HG03108 (cell line): ENCODE data around the gene ARHGAP44.
A peak's percentile ranks its signal among the peaks of the same experiment; 100 is the strongest.

ENCODE experiments used
- ATAC-seq: cut with Tn5 transposase; IDR thresholded peaks from one replicate; pipeline ENCODE4 v1.9.1; 2021; ENCODE audit warnings: moderate library complexity; ENCODE audit not compliant: unreplicated experiment

ARHGAP44 gene

DNA sequence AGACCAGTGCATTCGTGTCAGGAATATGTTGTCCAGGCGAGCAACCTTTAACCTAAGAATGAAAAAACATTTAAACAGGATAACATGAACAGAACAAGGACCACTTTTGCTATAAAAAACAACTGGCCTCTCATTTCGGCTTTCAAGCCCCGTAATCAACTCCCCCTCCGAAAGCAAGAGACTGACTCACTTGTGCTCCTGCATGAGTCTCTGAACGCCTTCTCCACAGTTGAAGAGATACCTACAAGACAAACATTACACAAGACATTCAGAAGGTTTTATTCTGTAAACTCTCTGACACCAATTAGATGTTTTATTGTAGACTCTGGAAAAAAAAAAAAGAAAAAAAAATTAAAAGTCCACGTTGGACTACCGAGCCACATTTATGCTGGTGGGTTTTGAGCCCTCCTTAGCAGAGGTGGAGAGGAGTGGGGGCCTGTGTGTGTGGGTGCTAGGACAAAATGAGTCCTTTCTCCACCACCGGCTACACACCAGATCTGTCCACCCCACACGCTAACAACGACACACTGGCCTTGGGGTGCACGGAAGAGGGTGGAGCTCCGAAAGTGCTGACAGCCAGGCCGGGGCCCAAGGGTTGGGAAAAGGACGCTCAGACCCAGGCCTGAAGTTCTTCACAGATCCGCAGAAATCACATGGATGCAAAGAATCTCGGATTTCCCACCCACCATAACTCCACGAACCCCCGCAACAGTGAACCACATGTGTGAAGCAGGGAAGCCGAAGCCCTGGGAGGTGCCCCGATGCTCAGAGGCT, 227.8 kb downstream of the ARHGAP44 start:
- ATAC-seq = no peak

DNA sequence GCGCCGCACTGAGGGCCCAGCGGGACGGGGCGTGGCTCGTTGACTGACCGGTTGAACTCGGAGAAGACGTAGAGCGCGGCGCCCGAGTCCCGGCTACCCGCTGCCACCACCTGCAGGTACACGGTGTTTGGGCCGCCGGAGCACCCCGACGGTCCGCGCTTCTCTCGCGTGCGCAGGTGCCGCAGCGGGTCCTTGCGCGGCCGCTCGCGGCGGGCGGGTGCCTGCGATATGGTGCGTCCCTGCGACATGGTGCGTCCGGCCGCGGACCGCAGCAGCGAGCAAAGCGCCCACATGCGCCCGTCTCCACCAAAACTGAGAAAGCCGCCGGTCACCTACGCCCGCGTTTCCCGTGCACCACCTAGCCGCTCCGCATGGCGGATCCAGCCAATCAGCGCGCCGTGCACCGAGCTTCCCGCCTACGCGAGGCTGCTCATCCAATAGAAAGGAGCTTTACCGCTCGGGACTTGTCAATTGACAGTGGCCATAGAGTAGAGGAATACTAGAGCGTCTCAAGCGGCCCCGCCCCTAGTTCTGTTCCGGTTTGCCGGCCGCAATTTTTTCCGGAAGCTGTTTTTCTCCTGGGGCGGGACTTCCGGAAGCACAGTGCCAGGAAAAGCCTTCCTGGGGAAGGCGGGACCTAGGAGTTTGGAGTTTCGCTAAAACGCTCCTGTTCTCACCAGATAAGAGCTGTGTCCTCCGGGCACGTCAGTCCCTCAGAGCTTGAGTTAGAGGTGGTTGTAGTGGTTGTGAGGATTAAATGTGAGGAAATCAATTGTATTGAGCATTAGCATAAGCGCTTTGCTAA, 228.6 kb downstream of the ARHGAP44 start, which contains the start of gene ELAC2:
ELAC2 (minus strand) TSS at position 373 of the 805 bp plus-strand sequence; CDS start at position 293, 80 bp downstream.
- peak; percentile 98 for ATAC-seq

DNA sequence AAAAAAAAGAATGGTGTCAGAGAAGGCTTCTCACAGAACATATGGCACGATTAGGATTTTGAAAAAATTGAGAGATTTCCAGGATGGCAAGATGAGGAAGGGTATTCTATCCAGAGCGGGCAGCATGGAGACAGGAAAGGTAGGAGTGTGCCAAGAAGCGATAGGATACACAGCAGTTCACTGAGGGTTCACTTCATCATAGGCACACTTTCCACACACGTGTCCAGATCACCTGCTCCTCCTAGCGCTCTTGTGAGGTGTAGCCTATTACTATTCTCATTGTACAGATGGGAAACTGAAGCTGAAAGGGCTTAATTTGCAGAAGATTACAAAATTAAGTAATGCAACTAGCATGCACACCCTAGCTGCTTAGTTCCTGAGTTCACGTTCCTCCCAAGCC, 234.7 kb downstream of the ARHGAP44 start:
- ATAC-seq = no peak

DNA sequence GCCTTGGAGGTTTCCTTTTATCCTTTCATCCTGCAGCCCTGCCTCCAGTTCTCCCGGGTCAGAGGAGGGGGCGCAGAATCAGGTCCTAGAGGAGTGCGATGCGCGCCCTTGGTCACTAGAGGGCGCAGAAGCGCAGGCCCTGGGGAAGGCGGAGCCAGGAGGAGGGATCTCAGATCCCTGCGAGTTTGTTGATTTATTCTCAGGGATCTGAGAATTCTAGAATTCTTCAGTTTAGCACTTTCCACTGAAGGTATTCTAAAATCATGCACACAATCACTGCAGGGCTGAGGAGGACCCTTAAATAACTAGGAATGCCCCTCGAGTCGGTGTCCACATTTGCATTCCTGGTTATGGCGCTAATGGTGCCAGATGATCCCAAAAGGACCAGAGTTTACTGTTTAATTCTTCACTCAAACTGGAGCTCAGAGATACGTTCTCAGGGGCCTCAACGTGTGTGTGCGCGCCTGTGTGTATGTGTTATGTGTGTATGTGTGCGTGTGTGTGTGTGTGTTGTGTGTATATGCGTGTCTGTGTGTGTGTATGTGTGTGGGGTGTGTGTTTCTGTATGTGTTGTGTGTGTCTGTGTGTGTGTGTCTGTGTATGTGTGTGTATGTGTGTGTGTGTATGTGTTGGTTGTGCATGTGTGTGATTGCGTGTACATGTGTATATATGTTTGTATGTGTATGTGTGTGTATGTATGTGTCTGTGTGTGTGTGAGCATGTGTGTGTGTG, 235.4 kb downstream of the ARHGAP44 start:
- ATAC-seq = peak; percentile 66

DNA sequence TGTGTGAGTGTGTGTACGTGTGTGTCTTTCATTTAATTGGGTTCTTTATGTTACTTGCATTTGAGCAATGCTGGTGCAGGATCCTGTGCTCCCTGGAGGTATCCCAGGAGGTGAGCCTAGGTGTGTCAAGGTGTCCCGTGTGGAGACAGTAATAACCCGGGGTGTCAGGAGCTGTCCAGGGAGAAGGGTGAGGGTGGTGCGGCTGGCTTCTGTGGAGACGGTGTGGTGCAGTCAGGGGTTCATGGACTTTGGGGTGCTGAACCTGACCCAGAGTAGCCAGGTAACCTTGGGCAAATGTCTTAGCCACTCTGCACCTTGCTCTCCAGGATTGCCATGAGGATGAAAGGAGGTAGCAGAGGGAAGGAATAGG, 235.9 kb downstream of the ARHGAP44 start:
- no peak for ATAC-seq

DNA sequence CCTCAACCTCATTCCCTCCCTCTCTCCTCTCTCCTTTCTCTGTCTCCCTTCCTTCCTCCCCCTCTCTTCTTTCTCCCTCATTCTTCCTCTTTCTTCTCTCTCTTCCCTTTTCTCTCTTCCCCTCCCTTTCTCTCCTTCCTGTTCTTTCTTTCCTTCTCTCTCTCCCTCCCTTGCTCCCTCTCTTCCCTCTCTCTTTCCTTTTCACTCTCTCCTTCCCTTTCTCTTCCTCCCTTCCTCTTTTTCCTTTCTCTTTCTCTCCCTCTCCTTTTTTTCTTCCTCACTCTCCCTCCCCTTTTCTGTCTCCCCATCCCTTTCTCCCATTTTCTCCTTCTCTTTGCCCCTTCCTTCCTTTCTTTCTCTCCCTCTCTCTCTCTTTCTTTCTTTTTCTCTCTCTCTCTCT, 236.4 kb downstream of the ARHGAP44 start:
- no peak for ATAC-seq

DNA sequence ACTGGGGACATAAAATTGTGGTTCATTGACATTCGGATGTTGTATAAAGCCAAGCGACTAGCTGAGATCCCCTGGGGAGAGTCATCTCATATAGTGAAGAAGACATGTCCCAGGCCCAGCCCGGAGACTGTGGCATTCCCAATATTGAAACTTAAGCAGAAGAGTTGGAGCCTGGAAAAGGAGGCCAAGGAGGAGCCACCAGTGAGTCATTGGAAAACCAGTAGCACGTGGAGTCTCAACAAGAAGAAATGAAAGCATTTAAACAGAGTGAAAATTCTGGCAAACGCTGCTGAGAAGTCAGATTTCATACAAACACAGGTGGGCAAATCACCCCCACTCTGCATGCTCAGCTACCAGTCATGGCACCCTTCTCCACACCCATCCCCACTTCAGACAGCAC, 237.9 kb downstream of the ARHGAP44 start:
- ATAC-seq = no peak

DNA sequence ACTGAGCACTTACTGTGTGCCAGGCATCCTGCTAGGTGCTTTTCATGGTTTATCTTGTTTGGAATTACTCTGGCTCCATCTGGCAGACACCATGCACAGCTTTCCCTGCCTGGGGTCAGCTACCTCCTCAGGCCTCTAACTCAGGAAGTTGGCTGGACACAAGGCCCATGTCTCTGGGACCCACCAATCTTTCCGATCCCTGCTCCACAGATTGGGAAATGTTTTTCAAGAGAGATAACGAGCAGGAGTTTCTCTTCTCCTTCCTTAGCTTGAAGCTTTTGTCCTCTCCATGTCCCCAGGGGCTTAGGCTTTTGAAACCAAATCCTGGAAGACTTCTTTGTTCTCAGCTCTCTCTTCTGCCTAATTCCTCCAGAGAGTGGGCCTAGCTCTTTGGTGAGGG, 240.0 kb downstream of the ARHGAP44 start:
- ATAC-seq = no peak

DNA sequence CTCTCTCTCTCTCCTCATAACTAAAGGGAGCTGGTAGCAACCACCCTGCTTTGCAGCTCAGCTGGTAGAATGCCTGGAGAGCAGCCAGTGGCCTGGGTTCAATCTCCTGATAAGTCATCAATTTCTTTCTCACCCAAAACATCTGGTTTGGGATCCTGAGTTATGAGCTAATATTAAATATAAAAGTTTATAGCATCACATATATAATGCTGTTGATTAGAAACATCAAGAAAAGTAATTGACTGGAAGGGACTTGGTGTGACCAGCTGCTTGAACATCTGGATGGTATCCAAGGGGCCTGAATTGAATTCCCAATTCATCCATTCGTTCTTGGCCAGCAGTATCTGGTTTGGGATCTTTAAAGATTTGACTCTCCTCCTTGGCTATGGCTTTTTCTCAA, 240.8 kb downstream of the ARHGAP44 start:
- no peak for ATAC-seq

DNA sequence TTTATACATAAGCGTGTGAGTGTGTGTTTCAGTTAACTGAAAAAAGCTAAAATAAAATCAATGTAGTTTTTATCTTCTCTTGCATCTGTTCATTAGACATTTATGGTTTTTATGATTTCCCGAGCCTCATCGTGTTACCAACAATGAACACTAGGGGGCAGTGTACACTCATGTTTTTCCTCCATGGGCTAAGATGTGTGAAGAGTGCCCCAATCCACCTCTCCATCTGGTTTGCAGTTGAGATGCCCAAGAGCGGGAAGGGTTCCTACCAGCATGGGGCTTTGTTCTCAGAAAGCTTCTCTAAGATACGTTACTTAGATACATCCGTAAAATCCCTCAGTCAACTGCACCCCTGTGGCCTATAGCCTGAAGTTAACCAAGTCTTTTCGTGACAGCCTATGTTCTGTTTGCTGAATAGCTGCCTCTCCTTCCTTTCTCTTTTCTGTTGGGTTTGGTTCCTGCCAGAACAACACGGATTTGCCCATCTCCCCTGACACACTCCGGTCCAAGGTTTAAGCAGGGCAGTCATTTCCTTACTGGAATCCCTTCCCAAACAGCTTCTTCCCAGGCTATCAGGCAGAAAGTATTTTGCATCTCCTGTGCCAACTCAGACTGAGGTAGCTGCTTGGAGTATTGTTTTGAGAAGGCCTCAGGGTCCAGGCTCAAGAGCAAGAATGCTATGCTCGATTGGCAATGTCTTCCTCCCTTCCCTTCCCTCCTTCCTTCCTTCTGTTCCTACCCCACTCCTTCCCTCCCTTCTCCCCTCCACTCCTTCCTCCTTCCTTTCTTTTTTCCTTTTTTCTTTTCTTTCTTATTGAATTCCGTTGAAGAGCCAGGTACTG, 241.4 kb downstream of the ARHGAP44 start:
- ATAC-seq = no peak

DNA sequence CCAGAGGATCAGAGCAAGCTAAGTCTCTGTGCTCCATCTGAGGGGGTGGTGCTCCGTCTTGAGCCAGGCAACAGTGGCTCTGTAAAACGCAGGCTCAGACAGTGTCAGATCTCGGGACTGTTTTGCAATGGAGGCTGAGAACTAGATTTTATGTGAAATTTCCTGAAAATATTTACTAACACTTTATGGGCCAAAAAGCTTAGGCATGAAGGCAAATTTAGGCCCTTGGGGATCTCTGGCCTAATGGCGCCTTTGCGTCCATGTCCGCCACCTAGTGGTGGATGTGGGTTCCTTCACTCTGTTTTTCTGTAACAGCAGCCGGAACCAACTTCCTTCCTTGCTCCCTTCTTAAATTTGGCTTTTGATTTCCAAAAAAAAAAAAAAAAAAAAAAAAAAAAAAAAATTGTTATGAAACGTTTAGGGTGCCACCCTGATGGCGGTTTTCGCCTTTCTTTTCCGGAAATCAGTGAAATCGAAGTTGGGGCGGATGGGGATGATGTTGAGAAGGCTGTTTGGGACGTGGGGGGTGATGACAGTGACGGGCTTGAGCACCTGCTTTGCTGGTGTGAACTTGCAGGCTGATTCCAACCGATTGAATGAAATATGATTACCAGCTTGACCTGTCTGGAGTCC, 242.5 kb downstream of the ARHGAP44 start:
- ATAC-seq = no peak

DNA sequence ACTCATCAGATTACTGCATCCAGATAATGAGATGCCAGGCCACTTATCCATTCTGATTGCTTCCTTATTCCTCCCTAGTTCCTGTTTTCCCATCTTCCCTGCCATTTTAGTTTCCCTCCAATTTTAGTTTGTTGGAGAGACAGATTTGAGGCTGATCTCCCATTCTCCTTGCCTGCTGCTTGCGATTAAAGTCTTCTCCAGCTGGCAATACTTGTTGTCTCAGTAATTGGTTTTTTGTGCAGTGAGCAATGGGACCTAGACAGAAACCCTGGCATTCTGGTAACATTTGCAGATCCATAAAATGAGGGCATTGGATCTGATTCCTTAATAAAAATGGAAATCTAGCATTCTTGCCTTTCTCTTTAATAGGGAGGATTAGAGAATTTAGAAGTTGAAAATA, 246.1 kb downstream of the ARHGAP44 start:
- no peak for ATAC-seq

DNA sequence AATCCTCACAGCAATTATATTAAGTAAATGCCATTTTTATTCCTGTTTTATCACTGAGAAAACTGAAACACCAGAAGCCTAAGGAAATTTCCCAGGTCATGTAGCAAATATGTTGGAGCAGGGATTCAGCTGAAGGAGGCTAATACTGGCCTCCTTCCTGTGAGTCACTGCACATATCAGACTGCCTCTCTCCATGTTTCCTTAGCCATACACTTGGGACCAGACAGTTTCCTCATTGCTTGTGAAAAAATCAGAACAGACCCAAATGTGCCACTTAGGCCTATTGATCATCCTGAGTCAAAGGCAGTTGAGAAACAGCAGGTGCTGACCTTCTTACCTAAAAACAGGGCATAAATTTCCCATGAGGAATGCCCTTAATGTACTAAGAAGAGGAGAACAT, 247.5 kb downstream of the ARHGAP44 start:
- ATAC-seq = no peak

DNA sequence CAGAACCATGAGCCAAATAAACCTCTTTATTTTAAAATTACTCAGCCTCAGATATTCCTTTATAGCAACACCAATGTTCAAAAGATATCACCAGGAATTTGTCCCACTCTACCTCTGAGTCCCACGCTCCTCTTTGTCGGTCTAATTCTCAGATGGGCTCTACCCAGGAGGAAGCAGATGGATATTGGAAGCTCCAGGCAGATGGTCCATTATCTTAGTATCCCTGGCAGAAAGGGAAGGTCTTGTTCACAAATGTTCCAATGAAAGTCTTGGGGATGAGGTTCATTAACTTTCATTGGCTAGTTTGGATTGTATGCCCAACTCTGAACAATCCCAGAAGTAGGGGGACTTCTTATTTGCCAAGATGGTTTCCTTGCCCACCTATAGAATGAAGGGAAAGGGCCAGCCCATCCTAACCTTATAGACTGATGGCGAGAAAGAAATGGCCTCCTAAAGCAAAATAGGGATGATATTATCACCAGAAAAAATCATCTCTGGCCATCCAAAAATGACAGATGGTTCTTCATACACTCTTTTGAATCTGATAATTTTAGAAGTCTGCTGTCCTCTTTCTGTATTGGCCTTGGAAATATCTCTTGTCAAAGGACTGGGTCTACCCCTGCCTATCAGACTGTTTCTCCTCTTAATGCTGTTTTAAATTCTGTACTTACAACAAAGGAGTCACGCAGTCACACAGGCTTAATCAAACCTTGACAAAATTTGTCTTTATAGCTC, 249.8 kb downstream of the ARHGAP44 start:
- ATAC-seq = no peak
